Ascending aorta (tissue), 2 donors: Measurements from ENCODE around the gene NEXN. TPM values are rescaled to one million over a fixed set of nuclear protein-coding genes. Genes with fewer than 3 reads are reported as not detected.
"Not testable (repeated sequence)": the region's sequence is repeated elsewhere in the genome, so short reads cannot be mapped to it uniquely, and the experiment has no call there.

Experiments used
- DNase-seq, 2 donors: peaks; one replicate each; pipeline ENCODE4 v3.0.0-alpha.2; 2019; ENCODE audit warnings: low spot score in 2 of 2
- H3K27ac ChIP-seq, 2 donors: fragments of 200-600 bp; sonication (generic); one replicate each; pipeline ENCODE4 v1.5.1; 2016 to 2017; ENCODE audit warnings: mild to moderate bottlenecking in 1 of 2
- H3K27me3 ChIP-seq: fragments of 200-600 bp; sonication (generic); one replicate; pipeline ENCODE4 v1.5.1; 2017
- H3K36me3 ChIP-seq, 2 donors: fragments of 200-600 bp; sonication (generic); one replicate each; pipeline ENCODE4 v1.5.1; 2016
- H3K4me1 ChIP-seq, 2 donors: fragments of 200-600 bp; sonication (generic); one replicate each; pipeline ENCODE4 v1.5.1; 2016 to 2017; ENCODE audit warnings: mild to moderate bottlenecking in 1 of 2
- H3K4me3 ChIP-seq, 2 donors: fragments of 200-600 bp; sonication (generic); one replicate each; pipeline ENCODE4 v1.5.1; 2016 to 2017; ENCODE audit warnings: mild to moderate bottlenecking in 1 of 2
- H3K9me3 ChIP-seq, 2 donors: fragments of 200-600 bp; sonication (generic); one replicate each; pipeline ENCODE4 v1.5.1; 2016
- intact Hi-C: fragments of 100-400 bp; cut with DNase I; formaldehyde crosslinking; loops from one replicate; pipeline ENCODE4 v1.15.1; 2023
- total RNA-seq: library from RNA; depleted of rRNA; stranded (reverse); fragments of >200 nt; gene quantifications from one replicate; pipeline ENCODE4 v1.1.0, GENCODE V29; 2016
- TF ChIP-seq, protein P1 (sequence below), 3 experiments: fragments of 200-600 bp in 2 of 3; fragments of 450-650 bp in 1 of 3; sonication (generic) in 2 of 3; IDR thresholded peaks; one replicate each; pipeline ENCODE4 v1.5.1; 2016 to 2019; ENCODE audit warnings: antibody characterized with exemption in 3 of 3, mild to moderate bottlenecking in 1 of 3, moderate library complexity in 1 of 3

The NEXN gene
- total RNA-seq, 1 donor from 2014 or later = 38.2 TPM

- intact Hi-C loops = no loop called here
- DNase-seq = no peak
- peaks cover 0 to 29% of the 10 kb centered on the region in 2 donors for H3K4me1 ChIP-seq
These were observed 87.5 kb downstream of the NEXN start for GRCh38 chr1:77975907-77976306.

DNA sequence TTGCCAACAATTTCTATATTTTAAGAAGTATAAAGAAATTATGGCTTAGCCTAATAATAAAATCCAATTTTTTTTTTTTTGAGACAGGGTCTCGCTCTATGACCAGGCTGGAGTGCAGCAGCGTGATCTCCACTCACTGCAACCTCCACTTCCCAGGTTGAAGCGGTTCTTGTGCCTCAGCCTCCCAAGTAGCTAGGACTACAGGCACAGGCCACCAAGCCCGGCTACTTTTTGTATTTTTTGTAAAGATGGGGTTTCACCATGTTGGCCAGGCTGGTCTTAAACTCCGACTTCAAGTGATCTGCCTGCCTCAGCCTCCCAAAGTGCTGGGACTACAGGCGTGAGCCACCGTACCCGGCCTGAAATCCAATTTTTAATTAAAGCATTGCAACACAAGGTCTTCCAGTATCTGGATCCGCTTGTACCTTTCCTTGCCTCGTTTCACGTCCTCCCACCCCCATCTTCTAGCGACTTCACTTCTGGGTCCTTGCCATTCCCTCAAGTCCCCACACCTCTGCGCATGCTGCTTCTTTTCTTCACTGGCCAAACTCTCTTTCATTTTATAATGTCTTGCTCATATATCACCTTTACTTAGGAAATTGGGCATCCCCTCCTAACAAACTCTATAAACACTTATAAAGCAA, 88.1 kb downstream of the NEXN start:
- Histone ChIP-seq H3K4me1 (peaks cover 0 to 34% of the 10 kb centered on the region in 2 donors), H3K4me3 (peak overlapping the region; percentile 67 to 86), H3K36me3 (peaks cover 0 to 2% of the 10 kb centered on the region in 2 donors), H3K9me3 (no peaks in the 10 kb centered on the region), H3K27ac (peak overlapping the region; percentile 45 to 97), H3K27me3 (no peaks in the 10 kb centered on the region)
- no peak for DNase-seq
- intact Hi-C loops = no loop called here
- TF ChIP-seq, protein P1, sequence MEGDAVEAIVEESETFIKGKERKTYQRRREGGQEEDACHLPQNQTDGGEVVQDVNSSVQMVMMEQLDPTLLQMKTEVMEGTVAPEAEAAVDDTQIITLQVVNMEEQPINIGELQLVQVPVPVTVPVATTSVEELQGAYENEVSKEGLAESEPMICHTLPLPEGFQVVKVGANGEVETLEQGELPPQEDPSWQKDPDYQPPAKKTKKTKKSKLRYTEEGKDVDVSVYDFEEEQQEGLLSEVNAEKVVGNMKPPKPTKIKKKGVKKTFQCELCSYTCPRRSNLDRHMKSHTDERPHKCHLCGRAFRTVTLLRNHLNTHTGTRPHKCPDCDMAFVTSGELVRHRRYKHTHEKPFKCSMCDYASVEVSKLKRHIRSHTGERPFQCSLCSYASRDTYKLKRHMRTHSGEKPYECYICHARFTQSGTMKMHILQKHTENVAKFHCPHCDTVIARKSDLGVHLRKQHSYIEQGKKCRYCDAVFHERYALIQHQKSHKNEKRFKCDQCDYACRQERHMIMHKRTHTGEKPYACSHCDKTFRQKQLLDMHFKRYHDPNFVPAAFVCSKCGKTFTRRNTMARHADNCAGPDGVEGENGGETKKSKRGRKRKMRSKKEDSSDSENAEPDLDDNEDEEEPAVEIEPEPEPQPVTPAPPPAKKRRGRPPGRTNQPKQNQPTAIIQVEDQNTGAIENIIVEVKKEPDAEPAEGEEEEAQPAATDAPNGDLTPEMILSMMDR (IDR thresholded peaks at IDR 0.05) = no peak

More at GRCh38 chr1:77975907-77976306, 87.5 kb downstream of the NEXN start:
- peak overlapping the region in 1 of 2 donors; percentile 8 for H3K27ac ChIP-seq
- H3K27me3 ChIP-seq = no peaks in the 10 kb centered on the region
- no peaks in the 10 kb centered on the region for H3K9me3 ChIP-seq
- H3K4me3 ChIP-seq = peak overlapping the region; percentile 67 to 86
- TF ChIP-seq, protein P1 (IDR thresholded peaks at IDR 0.05) = no peak
- H3K36me3 ChIP-seq = peaks cover 0 to 4% of the 10 kb centered on the region in 2 donors

DNA sequence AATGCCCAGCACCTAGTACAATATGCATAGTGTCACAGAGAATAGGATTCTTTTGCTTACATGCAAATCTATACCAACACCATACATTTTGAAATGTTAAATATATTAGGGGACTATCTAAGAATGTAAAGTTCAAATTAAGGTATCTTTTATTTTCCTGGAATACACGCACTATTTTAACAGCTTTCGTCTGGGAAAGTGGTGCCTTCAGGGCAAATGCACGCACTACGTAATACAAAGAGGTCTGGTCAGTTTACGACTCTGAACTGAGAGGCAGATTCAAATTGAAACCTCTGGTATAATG, 89.5 kb downstream of the NEXN start:
- no peak for DNase-seq
- H3K27ac ChIP-seq = peak overlapping the region; percentile 97 to 98
- peak overlapping the region; percentile 67 to 86 for H3K4me3 ChIP-seq
- peaks cover 0 to 32% of the 10 kb centered on the region in 2 donors for H3K4me1 ChIP-seq
- H3K36me3 ChIP-seq = peaks cover 0 to 4% of the 10 kb centered on the region in 2 donors
- no peaks in the 10 kb centered on the region for H3K9me3 ChIP-seq
- H3K27me3 ChIP-seq = no peaks in the 10 kb centered on the region
- TF ChIP-seq, protein P1 (IDR thresholded peaks at IDR 0.05) = no peak
- intact Hi-C loops = loop anchor here (1.0 to 2.0 kb wide), 3 partner anchors 125 to 219 kb away; partner anchors contain the start of gene USP33

- Histone ChIP-seq H3K27ac (peak overlapping the region; percentile 97 to 98), H3K36me3 (peaks cover 0 to 4% of the 10 kb centered on the region in 2 donors), H3K4me1 (peaks cover 0 to 32% of the 10 kb centered on the region in 2 donors), H3K27me3 (no peaks in the 10 kb centered on the region), H3K4me3 (peak overlapping the region; percentile 67 to 86), H3K9me3 (no peaks in the 10 kb centered on the region)
- peak; percentile 35 to 89 for DNase-seq
- intact Hi-C loops = loop anchor here (1.0 to 2.0 kb wide), 3 partner anchors 124 to 220 kb away; partner anchors contain the start of gene USP33
- TF ChIP-seq, protein P1 (IDR thresholded peaks at IDR 0.05) = no peak
These were observed 90.0 kb downstream of the NEXN start for GRCh38 chr1:77978293-77978968.

DNA sequence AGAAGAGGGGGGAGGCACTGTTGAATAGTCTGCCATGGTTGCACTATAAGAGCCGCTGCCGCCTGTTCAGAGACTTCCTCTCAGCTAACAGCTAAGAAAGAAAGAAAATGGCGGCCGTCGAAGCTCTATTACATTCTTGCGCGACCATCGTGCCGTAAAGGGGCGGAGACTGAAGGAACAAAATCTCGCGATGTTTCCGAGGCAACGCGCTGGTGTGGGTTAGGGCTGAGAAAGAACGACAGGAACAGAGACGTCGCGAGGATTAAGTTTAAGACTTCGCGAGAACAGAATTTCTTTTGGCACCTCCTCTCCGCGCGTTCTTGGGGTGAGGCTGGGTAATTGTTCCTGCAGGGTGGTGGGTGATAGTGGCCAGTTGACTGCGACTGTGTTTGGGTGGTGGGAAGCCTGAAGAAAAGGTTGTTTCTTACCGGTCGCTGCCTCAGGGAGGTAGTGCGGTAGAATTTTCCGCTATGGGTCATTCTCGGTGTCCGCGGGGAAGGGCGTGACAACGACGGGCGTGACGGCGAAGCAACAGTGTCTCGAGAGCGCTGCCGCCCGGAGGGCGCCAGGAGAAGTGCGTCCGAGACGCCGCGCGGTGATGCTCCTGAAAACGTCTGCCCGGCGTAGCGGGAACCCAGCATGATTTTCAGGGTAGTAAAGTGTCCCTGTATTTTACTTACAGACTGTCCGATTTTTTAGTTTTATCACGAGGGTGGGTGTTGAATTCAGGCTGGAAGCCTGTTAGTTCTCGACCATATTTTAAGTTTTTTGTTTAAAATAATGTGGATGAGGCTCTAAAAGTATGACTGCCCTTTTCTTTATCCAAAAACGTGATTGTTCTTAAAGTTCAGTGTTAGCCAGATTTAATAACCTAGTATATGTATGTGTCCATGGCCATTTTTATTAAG, 90.8 kb downstream of the NEXN start, which contains the start of gene FUBP1:
Gene FUBP1, minus strand, starts transcription at position 104 of the 908 bp plus-strand sequence. Its CDS starts 68 bp downstream, at position 36.
- peak within 1 kb of the TSS; percentile 97 to 98 for H3K27ac ChIP-seq
- intact Hi-C loops = loop anchor here (1.0 to 2.0 kb wide), 4 partner anchors 25 to 220 kb away; partner anchors contain the start of genes DNAJB4 and USP33
- H3K4me1 ChIP-seq = peaks cover 0 to 32% of the 10 kb centered on the region in 2 donors
- peak within 1 kb of the TSS; percentile 67 to 86 for H3K4me3 ChIP-seq
- TF ChIP-seq, protein P1 (IDR thresholded peaks at IDR 0.05) = peak; percentile 84 to 86 (median 86)
- DNase-seq = peak; percentile 86 to 98
- H3K36me3 ChIP-seq = peaks cover 0 to 4% of the 10 kb centered on the region in 2 donors
- H3K9me3 ChIP-seq = no peaks in the 10 kb centered on the region
- no peaks in the 10 kb centered on the region for H3K27me3 ChIP-seq

GRCh38 chr1:77983352-77983996, 95.0 kb downstream of the NEXN start:
- H3K4me3 ChIP-seq, DNase-seq, H3K36me3 ChIP-seq, H3K4me1 ChIP-seq, H3K9me3 ChIP-seq, H3K27ac ChIP-seq, H3K27me3 ChIP-seq, intact Hi-C loops: not testable (repeated sequence)
